CD4-positive, alpha-beta T cell (primary cell): Measurements from ENCODE around the gene RMI1. TPM values are rescaled to one million over a fixed set of nuclear protein-coding genes. Genes with fewer than 3 reads are reported as not detected.

Source experiments
- ATAC-seq: fragments of 200-7000 bp; cut with Tn5 transposase; one replicate; pipeline ENCODE4 v1.10.0; 2022; ENCODE audit warnings: mild to moderate bottlenecking; ENCODE audit not compliant: poor library complexity
- CTCF ChIA-PET: fragments of 350-600 bp; sonication (Branson Sonifier 250); formaldehyde crosslinking; loops from one replicate; lab custom pipeline; 2021; ENCODE audit warnings: antibody characterized with exemption, inconsistent platforms; lab: Charles Lee
- POLR2A ChIA-PET: fragments of 350-600 bp; sonication (Branson Sonifier 250); formaldehyde crosslinking; loops from one replicate; lab custom pipeline; 2021; ENCODE audit warnings: antibody characterized with exemption, inconsistent platforms; lab: Charles Lee
- DNase-seq, 14 experiments: peaks; one replicate each; pipeline ENCODE4 v3.0.0-alpha.2; 2013 to 2020; ENCODE audit warnings: mixed read lengths in 2 of 14
- H3K27ac ChIP-seq, 2 donors: one replicate each; pipeline versions ENCODE4 v1.5.1 to v1.7.0; 2013; ENCODE audit warnings: low read length in 2 of 2, low read depth in 1 of 2, mild to moderate bottlenecking in 1 of 2
- H3K27me3 ChIP-seq, 2 experiments: 1 replicate in 1 of 2; 2 replicates in 1 of 2; pipeline versions ENCODE4 v1.6.1 to v1.7.0; 2013; ENCODE audit warnings: low read length in 2 of 2, control low read depth in 1 of 2, mild to moderate bottlenecking in 1 of 2, moderate library complexity in 1 of 2; ENCODE audit not compliant: insufficient read depth in 2 of 2, control insufficient read depth in 1 of 2
- H3K36me3 ChIP-seq: one replicate; pipeline ENCODE4 v1.6.1; 2013; ENCODE audit warnings: low read length, control low read depth; ENCODE audit not compliant: insufficient read depth
- H3K4me1 ChIP-seq: one replicate; pipeline ENCODE4 v1.6.1; 2013; ENCODE audit warnings: low read length, control low read depth; ENCODE audit not compliant: insufficient read depth
- H3K4me3 ChIP-seq: one replicate; pipeline ENCODE4 v1.5.1; 2013; ENCODE audit warnings: mild to moderate bottlenecking, low read length, moderate library complexity
- H3K9me3 ChIP-seq, 2 experiments: 1 replicate in 1 of 2; 2 replicates in 1 of 2; pipeline versions ENCODE4 v1.6.1 to v1.7.0; 2013; ENCODE audit warnings: low read length in 2 of 2, mild to moderate bottlenecking in 2 of 2, control low read depth in 1 of 2, moderate library complexity in 1 of 2; ENCODE audit not compliant: control insufficient read depth in 1 of 2, insufficient read depth in 1 of 2
- H3K27ac Mint-ChIP-seq: one replicate; pipeline ENCODE4 v1.8.0; 2020; ENCODE audit warnings: mixed read lengths
- H3K27me3 Mint-ChIP-seq: one replicate; pipeline ENCODE4 v1.8.0; 2021; ENCODE audit warnings: mixed read lengths
- H3K36me3 Mint-ChIP-seq: one replicate; pipeline ENCODE4 v1.8.0; 2021; ENCODE audit warnings: low read depth, mixed read lengths
- H3K4me1 Mint-ChIP-seq: one replicate; pipeline ENCODE4 v1.8.0; 2021; ENCODE audit warnings: low read depth, mixed read lengths
- H3K4me3 Mint-ChIP-seq: one replicate; pipeline ENCODE4 v1.8.0; 2020; ENCODE audit warnings: mild to moderate bottlenecking, mixed read lengths
- H3K9me3 Mint-ChIP-seq: one replicate; pipeline ENCODE4 v1.8.0; 2020; ENCODE audit warnings: mixed read lengths
- intact Hi-C, 2 experiments: fragments of 100-400 bp; cut with DNase I in 1 of 2; cut with micrococcal nuclease in 1 of 2; formaldehyde crosslinking; loops; one replicate each; pipeline versions ENCODE4 v1.15.1 to v1.9.0; 2023 to 2025; cut with DNase I, micrococcal nuclease
- total RNA-seq, 174 experiments: library from RNA in 2 of 174; stranded (reverse) in 2 of 174; gene quantifications; one replicate each; pipeline ENCODE4 v1.2.3 and lab custom pipeline; 2021 to 2026
- TF ChIP-seq, protein P1 (sequence below): fragments of 200-600 bp; IDR thresholded peaks from one replicate; pipeline ENCODE4 v1.8.0; 2022; ENCODE audit warnings: antibody characterized with exemption, mild to moderate bottlenecking

RMI1 gene
- total RNA-seq, 2 experiments from 2014 or later, result 0.66 to 1.2 TPM

- Histone ChIP-seq H3K4me3 (no peak overlapping the region), H3K27ac (no peak overlapping the region), H3K4me1 (no peaks in the 10 kb centered on the region), H3K9me3 (no peaks in the 10 kb centered on the region), H3K36me3 (peaks cover 2% of the 10 kb centered on the region), H3K27me3 (no peaks in the 10 kb centered on the region)
- ChIA-PET POLR2A (interaction anchor here (0.7 kb wide), 1 partner anchor 14 kb away, joined by 3 read pairs; the partner anchor contains the start of gene KIF27), CTCF (interaction anchor here (1.3 kb wide), 1 partner anchor 15 kb away, joined by 3 read pairs; no protein-coding TSS in a partner anchor)
- no peak for ATAC-seq
- Mint-ChIP-seq H3K4me1 (peaks cover 15% of the 10 kb centered on the region), H3K27me3 (no peaks in the 10 kb centered on the region), H3K9me3 (no peaks in the 10 kb centered on the region), H3K36me3 (peaks cover 20% of the 10 kb centered on the region), H3K27ac (no peak overlapping the region), H3K4me3 (no peak overlapping the region)
- intact Hi-C loops, result no loop called here
- no peak for DNase-seq
- TF ChIP-seq, protein P1, sequence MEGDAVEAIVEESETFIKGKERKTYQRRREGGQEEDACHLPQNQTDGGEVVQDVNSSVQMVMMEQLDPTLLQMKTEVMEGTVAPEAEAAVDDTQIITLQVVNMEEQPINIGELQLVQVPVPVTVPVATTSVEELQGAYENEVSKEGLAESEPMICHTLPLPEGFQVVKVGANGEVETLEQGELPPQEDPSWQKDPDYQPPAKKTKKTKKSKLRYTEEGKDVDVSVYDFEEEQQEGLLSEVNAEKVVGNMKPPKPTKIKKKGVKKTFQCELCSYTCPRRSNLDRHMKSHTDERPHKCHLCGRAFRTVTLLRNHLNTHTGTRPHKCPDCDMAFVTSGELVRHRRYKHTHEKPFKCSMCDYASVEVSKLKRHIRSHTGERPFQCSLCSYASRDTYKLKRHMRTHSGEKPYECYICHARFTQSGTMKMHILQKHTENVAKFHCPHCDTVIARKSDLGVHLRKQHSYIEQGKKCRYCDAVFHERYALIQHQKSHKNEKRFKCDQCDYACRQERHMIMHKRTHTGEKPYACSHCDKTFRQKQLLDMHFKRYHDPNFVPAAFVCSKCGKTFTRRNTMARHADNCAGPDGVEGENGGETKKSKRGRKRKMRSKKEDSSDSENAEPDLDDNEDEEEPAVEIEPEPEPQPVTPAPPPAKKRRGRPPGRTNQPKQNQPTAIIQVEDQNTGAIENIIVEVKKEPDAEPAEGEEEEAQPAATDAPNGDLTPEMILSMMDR, result no peak
These were observed 45.2 kb upstream of the RMI1 start for GRCh38 chr9:83935276-83935935.

GRCh38 chr9:83936523-83936922 is 44.1 kb upstream of the RMI1 start:
- Mint-ChIP-seq H3K27ac (no peak overlapping the region), H3K9me3 (no peaks in the 10 kb centered on the region), H3K36me3 (peaks cover 31% of the 10 kb centered on the region), H3K4me1 (peaks cover 7% of the 10 kb centered on the region), H3K4me3 (no peak overlapping the region), H3K27me3 (no peaks in the 10 kb centered on the region)
- ATAC-seq (no peak), DNase-seq (no peak)
- CTCF ChIA-PET, result interaction anchor here (1.5 to 1.6 kb wide), 2 partner anchors 15 to 379 kb away, joined by 7 to 10 read pairs; partner anchors contain the start of gene KIF27
- no peak overlapping the region for H3K27ac ChIP-seq
- TF ChIP-seq, protein P1, result no peak
- no peaks in the 10 kb centered on the region for H3K27me3 ChIP-seq
- no peaks in the 10 kb centered on the region for H3K4me1 ChIP-seq
- intact Hi-C loops, result no loop called here
- H3K9me3 ChIP-seq, result no peaks in the 10 kb centered on the region
- POLR2A ChIA-PET, result interaction anchor here (1.2 kb wide), 1 partner anchor 325 kb away, joined by 3 read pairs; no protein-coding TSS in a partner anchor
- no peak overlapping the region for H3K4me3 ChIP-seq
- peaks cover 8% of the 10 kb centered on the region for H3K36me3 ChIP-seq

GRCh38 chr9:83937861-83938455 is 42.6 kb upstream of the RMI1 start:
- no peak overlapping the region for H3K27ac ChIP-seq
- ChIA-PET POLR2A (no interaction called here), CTCF (interaction anchor here (1.1 to 1.6 kb wide), 3 partner anchors 16 to 377 kb away, joined by 4 to 10 read pairs (median 7); partner anchors contain the start of gene KIF27)
- Mint-ChIP-seq H3K27ac (no peak overlapping the region), H3K36me3 (peaks cover 45% of the 10 kb centered on the region), H3K9me3 (no peaks in the 10 kb centered on the region), H3K4me3 (no peak overlapping the region), H3K27me3 (no peaks in the 10 kb centered on the region), H3K4me1 (no peaks in the 10 kb centered on the region)
- ATAC-seq (peak; percentile 60), DNase-seq (peak in 6 of 14 experiments; percentile 9 to 81 (median 56))
- TF ChIP-seq, protein P1, result peak; percentile 83
- no peaks in the 10 kb centered on the region for H3K4me1 ChIP-seq
- H3K4me3 ChIP-seq, result no peak overlapping the region
- H3K27me3 ChIP-seq, result no peaks in the 10 kb centered on the region
- intact Hi-C loops, result loop anchor here (1.0 kb wide), 3 partner anchors 235 to 377 kb away; no protein-coding TSS in a partner anchor
- H3K36me3 ChIP-seq, result peaks cover 18% of the 10 kb centered on the region
- no peaks in the 10 kb centered on the region for H3K9me3 ChIP-seq
